H1 (cell line): ENCODE data around the gene MEA1. TPM values are rescaled to one million over a fixed set of nuclear protein-coding genes. Genes with fewer than 3 reads are reported as not detected.

Experiments
- CREB1 ChIP-seq: IDR thresholded peaks from 2 replicates; pipeline ENCODE4 v1.6.1; 2012; ENCODE audit warnings: inconsistent platforms
- RXRA ChIP-seq: IDR thresholded peaks from 2 replicates; pipeline ENCODE4 v1.6.1; 2011; ENCODE audit warnings: low read depth, mild to moderate bottlenecking, low read length, moderate library complexity; ENCODE audit not compliant: insufficient read depth
- SIRT6 ChIP-seq: IDR thresholded peaks from one replicate; pipeline ENCODE4 v1.7.1; 2012; ENCODE audit warnings: low read length, inconsistent platforms
- SIX5 ChIP-seq: IDR thresholded peaks from 2 replicates; pipeline ENCODE4 v1.6.1; 2011; ENCODE audit warnings: mild to moderate bottlenecking, low read depth, low read length
- SP2 ChIP-seq: IDR thresholded peaks from 2 replicates; pipeline ENCODE4 v1.6.1; 2012; ENCODE audit warnings: mild to moderate bottlenecking, low read length, inconsistent platforms
- SP4 ChIP-seq: IDR thresholded peaks from 2 replicates; pipeline ENCODE4 v1.6.1; 2012; ENCODE audit warnings: low read length, inconsistent platforms
- TAF7 ChIP-seq: optimal IDR thresholded peaks from 2 replicates; pipeline ENCODE3; 2011; ENCODE audit warnings: low read depth, mild to moderate bottlenecking, inconsistent platforms, low read length, moderate library complexity, borderline replicate concordance
- polyA plus RNA-seq, 7 experiments: library from polyadenylated mRNA; depleted of rRNA in 3 of 7; stranded (reverse) in 5 of 7; unstranded in 2 of 7; fragments of >200 nt in 5 of 7; fragments of 200-250 nt in 2 of 7; gene quantifications; 1 replicate in 5 of 7; 2 replicates in 1 of 7; 4 replicates in 1 of 7; pipeline versions ENCODE4 v1.2.1 to v1.2.3, GENCODE V29; 2011 to 2013; ENCODE audit warnings: missing spikeins in 2 of 7, mixed read lengths in 2 of 7
- total RNA-seq: library from RNA; stranded (reverse); fragmentation: NEBNext Ultra II Directional; extraction: Animal tissue kit (Norgen Biotek cat#: 25700); gene quantifications from 2 replicates; pipeline ENCODE4 v1.2.1, GENCODE V29; 2021

Gene MEA1
- total and polyA plus RNA-seq, 2 of the 8 experiments (the other 6 are each of a cell fraction or from before 2014, with no cell fraction given): 94.2 to 96.4 TPM

GRCh38 chr6:42993445-42993844 is 20.3 kb downstream of the MEA1 start (continued):
- TF ChIP-seq SP2 (no peak), TAF7 (no peak), CREB1 (no peak), SIRT6 (no peak), SIX5 (no peak), SP4 (no peak), RXRA (no peak)
